GM12878 (cell line): ENCODE measurements around the gene E2F1.

Experiments
- CREM ChIP-seq: IDR thresholded peaks from 2 replicates; pipeline ENCODE4 v1.6.1; 2014; ENCODE audit warnings: antibody characterized with exemption, low read depth
- GABPA ChIP-seq: IDR thresholded peaks from 2 replicates; pipeline ENCODE4 v1.6.1; 2014; ENCODE audit warnings: antibody characterized with exemption, low read depth, mild to moderate bottlenecking, inconsistent platforms
- NRF1 ChIP-seq: conservative IDR thresholded peaks from 2 replicates; pipeline ENCODE4 v1.6.1; 2011; ENCODE audit warnings: mild to moderate bottlenecking, low read depth, low read length, improper control_type of control experiment
- ZNF207 ChIP-seq: fragments of 450-650 bp; IDR thresholded peaks from 2 replicates; pipeline ENCODE4 v1.6.1; 2014; ENCODE audit warnings: antibody characterized with exemption, mild to moderate bottlenecking, borderline replicate concordance

- TF ChIP-seq ZNF207: no peak
- TF ChIP-seq NRF1: no peak
- TF ChIP-seq GABPA: no peak
- TF ChIP-seq CREM: no peak
These were observed 1.3 kb upstream of the E2F1 start for GRCh38 chr20:33687370-33687915.
